Psoas muscle (tissue), 8 donors: Measurements from ENCODE around the gene MDM2. TPM values are rescaled to one million over a fixed set of nuclear protein-coding genes. Genes with fewer than 3 reads are reported as not detected.

Source experiments
- ATAC-seq, 4 donors: fragments of 200-7000 bp; cut with Tn5 transposase; one replicate each; pipeline ENCODE4 v1.9.1; 2020; ENCODE audit warnings: moderate library complexity in 3 of 4, mild to moderate bottlenecking in 2 of 4
- DNase-seq, 2 donors: peaks; one replicate each; pipeline ENCODE4 v3.0.0-alpha.2; 2020
- H3K27ac ChIP-seq: fragments of 200-600 bp; one replicate; pipeline ENCODE4 v1.8.0; 2022
- H3K27me3 ChIP-seq, 3 donors: fragments of 200-600 bp in 1 of 3; one replicate each; pipeline versions ENCODE4 v1.6.1 to v1.8.0; 2013 to 2022; ENCODE audit warnings: low read length in 2 of 3, mild to moderate bottlenecking in 2 of 3, moderate library complexity in 1 of 3; ENCODE audit not compliant: insufficient read depth in 3 of 3
- H3K36me3 ChIP-seq, 2 donors: fragments of 200-600 bp in 1 of 2; one replicate each; pipeline versions ENCODE4 v1.6.1 to v1.8.0; 2013 to 2022; ENCODE audit warnings: low read depth in 1 of 2, mild to moderate bottlenecking in 1 of 2, moderate library complexity in 1 of 2; ENCODE audit not compliant: insufficient read depth in 1 of 2
- H3K4me1 ChIP-seq: fragments of 200-600 bp; one replicate; pipeline ENCODE4 v1.8.0; 2022
- H3K4me3 ChIP-seq: fragments of 200-600 bp; one replicate; pipeline ENCODE4 v1.8.0; 2022; ENCODE audit warnings: mild to moderate bottlenecking
- H3K9me3 ChIP-seq: fragments of 200-600 bp; one replicate; pipeline ENCODE4 v1.8.0; 2022
- WGBS, 3 donors: extraction: QIAGEN DNeasy Blood & Tissue Kit; methylation state at CpG; one replicate each; pipeline versions ENCODE4 v1.1.6 to v1.1.7; 2013; 5-methylcytosine and 5-hydroxymethylcytosine counted together
- intact Hi-C, 2 donors: fragments of 100-400 bp; cut with DNase I; formaldehyde crosslinking; loops; one replicate each; pipeline versions ENCODE4 v1.11.0 to v1.14.2; 2022
- polyA plus RNA-seq, 3 donors: library from polyadenylated mRNA; stranded (reverse); fragments of 200-250 nt; gene quantifications; one replicate each; pipeline ENCODE4 v1.2.3, GENCODE V29; 2013
- total RNA-seq, 4 donors: library from RNA; stranded (reverse); fragmentation: NEBNext Ultra II Directional in 2 of 4; extraction: Animal tissue kit (Norgen Biotek cat#: 25700) in 2 of 4; gene quantifications; one replicate each; pipeline versions ENCODE4 v1.2.1 to v1.2.4, GENCODE V29; 2021 to 2023
- TF ChIP-seq, protein P1 (sequence below): fragments of 200-600 bp; IDR thresholded peaks from one replicate; pipeline ENCODE4 v1.8.0; 2022; ENCODE audit warnings: antibody characterized with exemption
- donor health status: healthy with polysubstance abuse.
- donor health status: DM: no; HTN: no; CAD: no; lungs with moderate emphysema.
- donor health status: Bipolar disorder and iron deficiency.
- donor health status: healthy.
- donor health status: DM: yes; HTN: yes; CAD: no.
- donor health status: DM: no; HTN: no; CAD: no.
- donor health status: DM: no; HTN: no; CAD: no.
- donor health status: DM: yes; HTN: yes; CAD: no.

Gene MDM2
- total and polyA plus RNA-seq, 7 donors: 25.0 to 455 (median 51.8) TPM

DNA sequence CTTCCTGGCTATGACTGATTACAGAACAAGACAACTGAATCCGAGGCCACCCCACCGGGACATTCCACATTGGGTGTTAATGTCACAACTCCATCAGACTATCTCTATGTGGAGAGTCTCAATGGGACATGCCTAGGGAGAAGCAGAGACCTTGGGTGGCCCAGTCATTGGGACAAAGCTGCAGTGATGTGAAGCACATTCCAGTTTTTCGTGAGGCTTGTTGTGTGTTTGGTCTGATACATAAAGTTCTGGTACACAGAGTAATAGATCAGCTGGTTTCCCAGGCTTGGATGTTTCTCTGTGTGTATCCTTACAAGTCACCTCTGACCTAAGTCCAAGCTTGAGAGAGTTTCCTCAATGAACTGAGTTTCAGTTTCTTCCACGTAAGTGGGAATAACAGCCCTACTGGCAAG, 82.7 kb downstream of the MDM2 start:
- Histone ChIP-seq H3K9me3 (no peaks in the 10 kb centered on the region), H3K27ac (no peak overlapping the region), H3K4me3 (no peak overlapping the region), H3K4me1 (no peaks in the 10 kb centered on the region), H3K27me3 (no peaks in the 10 kb centered on the region), H3K36me3 (no peaks in the 10 kb centered on the region)
- no peak for ATAC-seq
- intact Hi-C loops: no loop called here
- DNase-seq: no peak
- TF ChIP-seq, protein P1, sequence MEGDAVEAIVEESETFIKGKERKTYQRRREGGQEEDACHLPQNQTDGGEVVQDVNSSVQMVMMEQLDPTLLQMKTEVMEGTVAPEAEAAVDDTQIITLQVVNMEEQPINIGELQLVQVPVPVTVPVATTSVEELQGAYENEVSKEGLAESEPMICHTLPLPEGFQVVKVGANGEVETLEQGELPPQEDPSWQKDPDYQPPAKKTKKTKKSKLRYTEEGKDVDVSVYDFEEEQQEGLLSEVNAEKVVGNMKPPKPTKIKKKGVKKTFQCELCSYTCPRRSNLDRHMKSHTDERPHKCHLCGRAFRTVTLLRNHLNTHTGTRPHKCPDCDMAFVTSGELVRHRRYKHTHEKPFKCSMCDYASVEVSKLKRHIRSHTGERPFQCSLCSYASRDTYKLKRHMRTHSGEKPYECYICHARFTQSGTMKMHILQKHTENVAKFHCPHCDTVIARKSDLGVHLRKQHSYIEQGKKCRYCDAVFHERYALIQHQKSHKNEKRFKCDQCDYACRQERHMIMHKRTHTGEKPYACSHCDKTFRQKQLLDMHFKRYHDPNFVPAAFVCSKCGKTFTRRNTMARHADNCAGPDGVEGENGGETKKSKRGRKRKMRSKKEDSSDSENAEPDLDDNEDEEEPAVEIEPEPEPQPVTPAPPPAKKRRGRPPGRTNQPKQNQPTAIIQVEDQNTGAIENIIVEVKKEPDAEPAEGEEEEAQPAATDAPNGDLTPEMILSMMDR: no peak
- WGBS, 3 donors: 69 to 78% (median 71%) methylated on average over 4 of the region's 4 CpGs

DNA sequence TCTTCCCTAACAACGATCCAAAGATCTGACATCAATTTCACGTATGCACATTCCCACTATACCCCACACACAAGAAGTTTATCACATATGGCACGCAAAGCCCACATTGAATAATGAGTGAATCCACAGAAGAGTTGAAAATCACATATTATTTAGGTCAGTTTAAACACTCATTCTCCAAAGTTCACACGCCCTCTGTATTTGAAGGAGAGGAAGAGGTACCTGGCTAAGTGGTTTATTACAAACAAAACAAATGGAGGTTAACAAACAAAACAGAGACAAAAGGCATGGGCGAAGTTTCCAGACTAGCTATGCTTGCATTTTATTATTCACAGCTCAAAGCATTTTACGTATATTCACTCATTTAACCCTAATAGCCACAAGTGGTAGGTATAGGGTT, 83.2 kb downstream of the MDM2 start:
- intact Hi-C loops: no loop called here
- TF ChIP-seq, protein P1: no peak
- Histone ChIP-seq H3K4me1 (no peaks in the 10 kb centered on the region), H3K4me3 (no peak overlapping the region), H3K9me3 (no peaks in the 10 kb centered on the region), H3K36me3 (no peaks in the 10 kb centered on the region), H3K27ac (no peak overlapping the region), H3K27me3 (no peaks in the 10 kb centered on the region)
- 74 to 82% (median 79%) methylated on average over 6 of the region's 6 CpGs for WGBS, 3 donors
- no peak for ATAC-seq
- no peak for DNase-seq

DNA sequence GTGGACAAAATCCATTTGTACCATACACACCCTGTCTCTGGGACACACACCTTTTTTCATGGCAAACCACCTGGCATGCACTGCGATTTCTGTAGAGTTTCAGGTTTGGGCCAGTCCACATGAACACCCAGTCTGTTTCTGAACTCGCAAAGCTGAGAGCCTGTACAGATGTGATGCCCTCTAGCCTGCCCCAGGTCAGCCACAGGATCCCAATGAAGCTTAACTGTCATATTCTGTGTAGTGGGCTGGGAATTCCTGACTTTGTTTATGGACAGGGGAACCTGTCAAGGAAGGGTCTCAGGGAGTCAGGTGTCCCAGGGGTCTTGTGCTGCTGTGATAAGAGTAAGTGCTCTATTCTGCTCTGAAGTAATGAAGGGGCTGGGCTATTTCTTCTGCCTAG, 85.2 kb downstream of the MDM2 start:
- intact Hi-C loops: no loop called here
- ATAC-seq: no peak
- H3K36me3 ChIP-seq: no peaks in the 10 kb centered on the region
- TF ChIP-seq, protein P1: no peak
- no peak overlapping the region for H3K27ac ChIP-seq
- H3K9me3 ChIP-seq: no peaks in the 10 kb centered on the region
- WGBS, 3 donors: 92 to 100% (median 96%) methylated on average over 2 of the region's 2 CpGs
- H3K4me1 ChIP-seq: no peaks in the 10 kb centered on the region
- H3K27me3 ChIP-seq: no peaks in the 10 kb centered on the region
- no peak overlapping the region for H3K4me3 ChIP-seq
- DNase-seq: no peak

- Histone ChIP-seq H3K4me3 (no peak overlapping the region), H3K9me3 (no peaks in the 10 kb centered on the region), H3K27ac (no peak overlapping the region), H3K27me3 (no peaks in the 10 kb centered on the region), H3K4me1 (no peaks in the 10 kb centered on the region), H3K36me3 (no peaks in the 10 kb centered on the region)
- intact Hi-C loops: no loop called here
- WGBS, 3 donors: 71 to 80% (median 79%) methylated on average over 3 of the region's 3 CpGs
- ATAC-seq (no peak), DNase-seq (no peak)
- TF ChIP-seq, protein P1: no peak
Measured at GRCh38 chr12:68893741-68894140, 85.8 kb downstream of the MDM2 start.

DNA sequence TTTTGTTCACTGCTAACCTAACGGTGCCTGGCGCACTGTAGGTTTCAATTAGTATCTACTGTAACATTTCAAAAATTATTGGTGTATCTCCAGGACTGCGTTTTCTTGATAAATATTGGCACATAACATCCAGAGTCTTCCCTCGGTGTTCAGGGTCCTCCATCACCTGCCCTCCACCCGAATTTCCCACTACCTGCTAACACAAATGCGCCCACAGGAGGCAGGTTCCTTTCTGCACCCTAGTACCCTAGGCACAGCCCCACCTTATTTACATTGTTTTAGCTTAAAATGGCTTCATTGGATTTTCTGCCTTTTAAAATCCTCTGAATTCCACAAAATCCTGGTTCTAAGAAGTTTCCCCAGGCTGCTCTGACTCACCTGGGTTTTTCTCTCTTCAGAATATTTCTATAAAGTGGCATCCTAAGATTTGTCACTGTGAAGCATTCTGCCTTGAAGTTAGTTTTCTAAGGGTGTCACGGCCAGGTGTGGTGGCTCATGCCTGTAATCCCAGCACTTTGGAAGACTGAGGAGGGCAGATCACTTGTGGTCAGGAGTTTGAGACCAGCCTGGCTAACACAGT, 86.4 kb downstream of the MDM2 start:
- TF ChIP-seq, protein P1: no peak
- intact Hi-C loops: no loop called here
- Histone ChIP-seq H3K27me3 (no peaks in the 10 kb centered on the region), H3K27ac (no peak overlapping the region), H3K36me3 (no peaks in the 10 kb centered on the region), H3K4me1 (no peaks in the 10 kb centered on the region), H3K9me3 (no peaks in the 10 kb centered on the region), H3K4me3 (no peak overlapping the region)
- WGBS, 3 donors: 90 to 92% (median 90%) methylated on average over 7 of the region's 7 CpGs
- DNase-seq (no peak), ATAC-seq (no peak)
